ENCODE data around the gene ADGRF3. TPM values are rescaled to one million over a fixed set of nuclear protein-coding genes. Genes with fewer than 3 reads are reported as not detected.

ADGRF3 gene
- polyA plus RNA-seq, 1 of the 3 experiments (the other 2 are of a cell fraction) = 0.31 TPM

- Histone ChIP-seq H3K36me3 (replicated peaks in 1 of 2; ENCODE audit: control insufficient read depth in 1 of 2, insufficient read depth in 2 of 2, low read length in 1 of 2) (no peaks in the 10 kb centered on the region), H2AFZ (ENCODE audit: low read depth) (peak within 1 kb of the TSS; percentile 80), H3K9me2 (no peaks in the 10 kb centered on the region), H3K4me2 (peak within 1 kb of the TSS; percentile 89), H3K79me2 (ENCODE audit: insufficient read depth) (peaks cover 67% of the 10 kb centered on the region), H3K27ac (ENCODE audit: low read depth in 2 of 2, low read length in 1 of 2) (peak within 1 kb of the TSS; percentile 87 to 95), H3K4me3 (ENCODE audit: low read depth in 2 of 2, low read length in 1 of 2) (peak within 1 kb of the TSS; percentile 90 to 95), H3F3A (replicated peaks; ENCODE audit: insufficient read depth) (peaks cover 15% of the 10 kb centered on the region), H3K9ac (peak within 1 kb of the TSS; percentile 80), H3K27me3 (ENCODE audit: insufficient read depth) (no peaks in the 10 kb centered on the region), H4K20me1 (ENCODE audit: insufficient read depth) (no peaks in the 10 kb centered on the region; the same call in 1 of the 2 replicates), H3K9me3 (no peaks in the 10 kb centered on the region), H3K4me1 (ENCODE audit: control insufficient read depth in 1 of 2, insufficient read depth in 2 of 2, low read depth in 1 of 2, low read length in 1 of 2) (peaks cover 10 to 23% of the 10 kb centered on the region in 2 experiments; a peak in 3 of 4 replicates)
- DNase-seq = peak; percentile 100
- ChIA-PET POLR2A (interaction anchor here (0.6 to 1.0 kb wide), 12 partner anchors 10 to 415 kb away, joined by 3 to 4 read pairs (median 3); no protein-coding TSS in a partner anchor), CTCF (interaction anchor here (0.7 to 3.8 kb wide), 12 partner anchors 11 to 260 kb away, joined by 3 to 16 read pairs (median 3); partner anchors contain the start of gene HADHA)
- TF ChIP-seq POLR2AphosphoS5 (IDR thresholded peaks at IDR 0.05; ENCODE audit: low read depth, low read length) = peak; percentile 98
- peak; percentile 100 for TF ChIP-seq NRF1 (IDR thresholded peaks at IDR 0.05; ENCODE audit: low read depth, low read length)
- TF ChIP-seq SIN3A (IDR thresholded peaks at IDR 0.05; ENCODE audit: borderline replicate concordance, low read depth, low read length) = peak; percentile 59
- TF ChIP-seq PBX3 (IDR thresholded peaks at IDR 0.05) = peak; percentile 98
- no peak for TF ChIP-seq REST (IDR thresholded peaks at IDR 0.05; ENCODE audit: low read depth, low read length)
- peak; percentile 90 for TF ChIP-seq TAF1 (IDR thresholded peaks at IDR 0.05; ENCODE audit: borderline replicate concordance, low read depth, low read length)
- peak; percentile 95 for TF ChIP-seq CHD2 (IDR thresholded peaks at IDR 0.05; ENCODE audit: low read length, partially characterized antibody)
- 0 out of 2 replicates have a peak, but pooled peaks have one; percentile 8 for TF ChIP-seq RCOR1 (IDR thresholded peaks at IDR 0.05; ENCODE audit: low read length)
- TF ChIP-seq MAX (IDR thresholded peaks at IDR 0.05; ENCODE audit: low read depth) = peak; percentile 67
- no peak for TF ChIP-seq RXRA (IDR thresholded peaks at IDR 0.05; ENCODE audit: borderline replicate concordance, low read depth)
- no peak for TF ChIP-seq MEF2A (IDR thresholded peaks at IDR 0.05; ENCODE audit: borderline replicate concordance, low read depth)
- peak; percentile 92 for TF ChIP-seq MXI1 (IDR thresholded peaks at IDR 0.05; ENCODE audit: low read depth, low read length)
- peak; percentile 77 for TF ChIP-seq RFX5 (IDR thresholded peaks at IDR 0.05; ENCODE audit: low read length)
- no peak; the same call in 1 of the 2 replicates for TF ChIP-seq YY1 (IDR thresholded peaks at IDR 0.05; ENCODE audit: low read depth)
- no peak for TF ChIP-seq TEAD4 (IDR thresholded peaks at IDR 0.05; ENCODE audit: borderline replicate concordance, insufficient read depth)
- TF ChIP-seq NFIC (IDR thresholded peaks at IDR 0.05; ENCODE audit: borderline replicate concordance) = no peak
- peak in 1 of 2 experiments; percentile 46; a peak in 1 of 4 replicates for TF ChIP-seq EP300 (IDR thresholded peaks at IDR 0.05; ENCODE audit: borderline replicate concordance in 1 of 2, low read depth in 1 of 2, low read length in 1 of 2)
- no peak for TF ChIP-seq CTCF (IDR thresholded peaks at IDR 0.05)
- peak; percentile 56; the same call in 1 of the 2 replicates for TF ChIP-seq GABPA (IDR thresholded peaks at IDR 0.05; ENCODE audit: low read depth)
- peak; percentile 75 for TF ChIP-seq IRF3 (IDR thresholded peaks at IDR 0.05; ENCODE audit: low read depth, low read length)
- no peak for TF ChIP-seq FOXM1 (IDR thresholded peaks at IDR 0.05; ENCODE audit: low read depth)
- 1% methylated on average over 41 of the region's 80 CpGs for WGBS (ENCODE audit: low lambda C conversion rate)
Observed at GRCh38 chr2:26345545-26346453, 790 bp downstream of the ADGRF3 start, which contains the start of gene SELENOI. Gene SELENOI (plus strand): TSS chr2:26346143. CDS start chr2:26346233, 90 bp downstream.

Measured in SK-N-SH (cell line).